ENCODE measurements around the gene ADCY5.

The ADCY5 gene

GRCh38 chr3:123287962-123288302 is 161.0 kb downstream of the ADCY5 start:
- TF ChIP-seq ZNF211 (tag by site-specific recombination; IDR thresholded peaks at IDR 0.05; ENCODE audit: low read depth) (no peak), SCRT2 (tag by site-specific recombination; IDR thresholded peaks at IDR 0.05) (no peak), ZNF362 (tag by site-specific recombination; IDR thresholded peaks at IDR 0.05) (no peak), SETDB1 (IDR thresholded peaks at IDR 0.05; ENCODE audit: insufficient read length, low read length) (no peak), ZNF302 (tag by site-specific recombination; IDR thresholded peaks at IDR 0.05; ENCODE audit: low read depth) (no peak), ZNF544 (tag by site-specific recombination; IDR thresholded peaks at IDR 0.05) (no peak), ZBTB48 (tag by site-specific recombination; IDR thresholded peaks at IDR 0.05) (no peak), ZNF510 (tag by site-specific recombination; IDR thresholded peaks at IDR 0.05; ENCODE audit: insufficient replicate concordance) (no peak)
- TF ChIP-seq, protein P1, sequence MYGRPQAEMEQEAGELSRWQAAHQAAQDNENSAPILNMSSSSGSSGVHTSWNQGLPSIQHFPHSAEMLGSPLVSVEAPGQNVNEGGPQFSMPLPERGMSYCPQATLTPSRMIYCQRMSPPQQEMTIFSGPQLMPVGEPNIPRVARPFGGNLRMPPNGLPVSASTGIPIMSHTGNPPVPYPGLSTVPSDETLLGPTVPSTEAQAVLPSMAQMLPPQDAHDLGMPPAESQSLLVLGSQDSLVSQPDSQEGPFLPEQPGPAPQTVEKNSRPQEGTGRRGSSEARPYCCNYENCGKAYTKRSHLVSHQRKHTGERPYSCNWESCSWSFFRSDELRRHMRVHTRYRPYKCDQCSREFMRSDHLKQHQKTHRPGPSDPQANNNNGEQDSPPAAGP (tag by site-specific recombination; IDR thresholded peaks at IDR 0.05): no peak
- Histone ChIP-seq H3K27ac (ENCODE audit: extremely low read depth, low read depth, low read length) (no peak overlapping the region), H3K4me1 (ENCODE audit: control insufficient read depth, insufficient read depth, low read length) (no peaks in the 10 kb centered on the region), H3K36me3 (ENCODE audit: control insufficient read depth in 2 of 2, insufficient read depth in 1 of 2, low read length in 2 of 2) (no peaks in the 10 kb centered on the region), H3K9me3 (ENCODE audit: control insufficient read depth, insufficient read depth, low read depth, low read length) (no peaks in the 10 kb centered on the region), H3K4me3 (ENCODE audit: low read depth, low read length) (no peak overlapping the region)
- POLR2A ChIA-PET: no interaction called here
- CTCF ChIA-PET: interaction anchor here (0.5 to 2.0 kb wide), 3 partner anchors 9 to 201 kb away, joined by 3 to 8 read pairs (median 5); no protein-coding TSS in a partner anchor

DNA sequence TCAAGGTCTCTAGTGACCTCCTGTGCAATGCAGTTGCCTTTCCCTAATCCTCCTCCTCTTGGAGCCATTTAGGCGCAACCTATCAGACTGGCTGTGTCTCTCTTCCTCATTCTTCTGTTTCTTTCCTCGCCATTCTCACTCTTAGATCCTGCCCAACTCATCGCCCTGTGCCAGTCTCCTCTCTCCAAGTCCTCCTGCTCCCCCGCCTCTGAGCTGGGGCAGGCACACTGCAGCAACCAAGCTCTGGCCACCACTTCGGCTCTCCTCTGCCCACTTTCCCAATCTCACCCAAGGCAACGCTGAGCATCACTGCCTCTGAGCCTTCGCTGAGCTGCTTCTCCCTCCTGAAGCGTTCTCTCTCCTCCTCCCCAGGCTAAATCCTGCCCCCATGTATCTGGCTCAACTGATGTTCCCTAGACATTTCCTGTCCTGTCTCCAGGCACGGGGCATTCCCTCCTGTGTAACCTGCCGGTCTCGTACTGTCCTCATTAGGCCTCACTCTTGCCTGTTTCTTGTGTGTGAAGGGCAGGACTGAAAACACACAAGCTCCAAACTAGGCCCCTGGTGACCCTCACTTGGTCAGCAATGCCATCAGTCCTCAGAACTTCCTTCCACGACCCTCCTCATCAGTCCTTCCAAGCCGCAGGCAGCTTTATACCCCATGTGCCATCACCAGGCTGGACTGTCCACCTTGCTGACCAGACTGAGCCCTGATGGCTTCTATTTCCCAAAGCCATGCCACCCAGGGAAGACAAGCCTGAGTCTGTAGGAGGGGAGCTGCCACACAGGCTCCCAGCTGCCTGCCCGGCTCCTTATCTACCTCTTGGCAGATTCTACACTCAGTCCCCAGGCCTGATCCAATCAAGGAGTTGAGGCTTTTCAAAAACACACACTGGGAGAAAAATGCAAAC is 161.6 kb downstream of the ADCY5 start:
- ChIA-PET CTCF (interaction anchor here (0.5 to 2.0 kb wide), 4 partner anchors 9 to 355 kb away, joined by 3 to 8 read pairs (median 4); no protein-coding TSS in a partner anchor), POLR2A (interaction anchor here (0.6 kb wide), 1 partner anchor 74 kb away, joined by 4 read pairs; no protein-coding TSS in a partner anchor)
- Histone ChIP-seq H3K36me3 (ENCODE audit: control insufficient read depth in 2 of 2, insufficient read depth in 1 of 2, low read length in 2 of 2) (no peaks in the 10 kb centered on the region), H3K27ac (ENCODE audit: extremely low read depth, low read depth, low read length) (no peak overlapping the region), H3K4me1 (ENCODE audit: control insufficient read depth, insufficient read depth, low read length) (no peaks in the 10 kb centered on the region), H3K4me3 (ENCODE audit: low read depth, low read length) (no peak overlapping the region), H3K9me3 (ENCODE audit: control insufficient read depth, insufficient read depth, low read depth, low read length) (no peaks in the 10 kb centered on the region)
- TF ChIP-seq ZNF692 (tag by site-specific recombination; IDR thresholded peaks at IDR 0.05) (no peak), ZSCAN5A (tag by site-specific recombination; IDR thresholded peaks at IDR 0.05) (no peak), SP3 (tag by site-specific recombination; IDR thresholded peaks at IDR 0.05) (no peak), ZNF776 (tag by site-specific recombination; IDR thresholded peaks at IDR 0.05; ENCODE audit: borderline replicate concordance) (no peak), KLF16 (tag by site-specific recombination; IDR thresholded peaks at IDR 0.05) (no peak), ZEB2 (tag by site-specific recombination; IDR thresholded peaks at IDR 0.05) (no peak), AEBP2 (tag by site-specific recombination; IDR thresholded peaks at IDR 0.05; ENCODE audit: borderline replicate concordance) (no peak), ZSCAN30 (tag by site-specific recombination; IDR thresholded peaks at IDR 0.05) (no peak), ZNF341 (tag by site-specific recombination; IDR thresholded peaks at IDR 0.05; ENCODE audit: low read depth) (no peak), ZNF423 (tag by site-specific recombination; IDR thresholded peaks at IDR 0.05) (no peak)
- TF ChIP-seq, protein P2, sequence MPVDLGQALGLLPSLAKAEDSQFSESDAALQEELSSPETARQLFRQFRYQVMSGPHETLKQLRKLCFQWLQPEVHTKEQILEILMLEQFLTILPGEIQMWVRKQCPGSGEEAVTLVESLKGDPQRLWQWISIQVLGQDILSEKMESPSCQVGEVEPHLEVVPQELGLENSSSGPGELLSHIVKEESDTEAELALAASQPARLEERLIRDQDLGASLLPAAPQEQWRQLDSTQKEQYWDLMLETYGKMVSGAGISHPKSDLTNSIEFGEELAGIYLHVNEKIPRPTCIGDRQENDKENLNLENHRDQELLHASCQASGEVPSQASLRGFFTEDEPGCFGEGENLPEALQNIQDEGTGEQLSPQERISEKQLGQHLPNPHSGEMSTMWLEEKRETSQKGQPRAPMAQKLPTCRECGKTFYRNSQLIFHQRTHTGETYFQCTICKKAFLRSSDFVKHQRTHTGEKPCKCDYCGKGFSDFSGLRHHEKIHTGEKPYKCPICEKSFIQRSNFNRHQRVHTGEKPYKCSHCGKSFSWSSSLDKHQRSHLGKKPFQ (tag by site-specific recombination; IDR thresholded peaks at IDR 0.05): no peak
- TF ChIP-seq, protein P3, sequence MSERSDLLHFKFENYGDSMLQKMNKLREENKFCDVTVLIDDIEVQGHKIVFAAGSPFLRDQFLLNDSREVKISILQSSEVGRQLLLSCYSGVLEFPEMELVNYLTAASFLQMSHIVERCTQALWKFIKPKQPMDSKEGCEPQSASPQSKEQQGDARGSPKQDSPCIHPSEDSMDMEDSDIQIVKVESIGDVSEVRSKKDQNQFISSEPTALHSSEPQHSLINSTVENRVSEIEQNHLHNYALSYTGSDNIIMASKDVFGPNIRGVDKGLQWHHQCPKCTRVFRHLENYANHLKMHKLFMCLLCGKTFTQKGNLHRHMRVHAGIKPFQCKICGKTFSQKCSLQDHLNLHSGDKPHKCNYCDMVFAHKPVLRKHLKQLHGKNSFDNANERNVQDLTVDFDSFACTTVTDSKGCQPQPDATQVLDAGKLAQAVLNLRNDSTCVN (tag by site-specific recombination; optimal IDR thresholded peaks at IDR 0.05): no peak
- TF ChIP-seq, protein P4, sequence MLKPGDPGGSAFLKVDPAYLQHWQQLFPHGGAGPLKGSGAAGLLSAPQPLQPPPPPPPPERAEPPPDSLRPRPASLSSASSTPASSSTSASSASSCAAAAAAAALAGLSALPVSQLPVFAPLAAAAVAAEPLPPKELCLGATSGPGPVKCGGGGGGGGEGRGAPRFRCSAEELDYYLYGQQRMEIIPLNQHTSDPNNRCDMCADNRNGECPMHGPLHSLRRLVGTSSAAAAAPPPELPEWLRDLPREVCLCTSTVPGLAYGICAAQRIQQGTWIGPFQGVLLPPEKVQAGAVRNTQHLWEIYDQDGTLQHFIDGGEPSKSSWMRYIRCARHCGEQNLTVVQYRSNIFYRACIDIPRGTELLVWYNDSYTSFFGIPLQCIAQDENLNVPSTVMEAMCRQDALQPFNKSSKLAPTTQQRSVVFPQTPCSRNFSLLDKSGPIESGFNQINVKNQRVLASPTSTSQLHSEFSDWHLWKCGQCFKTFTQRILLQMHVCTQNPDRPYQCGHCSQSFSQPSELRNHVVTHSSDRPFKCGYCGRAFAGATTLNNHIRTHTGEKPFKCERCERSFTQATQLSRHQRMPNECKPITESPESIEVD (tag by site-specific recombination; IDR thresholded peaks at IDR 0.05): no peak
